ENCODE data around the gene NR1I3.

DNA sequence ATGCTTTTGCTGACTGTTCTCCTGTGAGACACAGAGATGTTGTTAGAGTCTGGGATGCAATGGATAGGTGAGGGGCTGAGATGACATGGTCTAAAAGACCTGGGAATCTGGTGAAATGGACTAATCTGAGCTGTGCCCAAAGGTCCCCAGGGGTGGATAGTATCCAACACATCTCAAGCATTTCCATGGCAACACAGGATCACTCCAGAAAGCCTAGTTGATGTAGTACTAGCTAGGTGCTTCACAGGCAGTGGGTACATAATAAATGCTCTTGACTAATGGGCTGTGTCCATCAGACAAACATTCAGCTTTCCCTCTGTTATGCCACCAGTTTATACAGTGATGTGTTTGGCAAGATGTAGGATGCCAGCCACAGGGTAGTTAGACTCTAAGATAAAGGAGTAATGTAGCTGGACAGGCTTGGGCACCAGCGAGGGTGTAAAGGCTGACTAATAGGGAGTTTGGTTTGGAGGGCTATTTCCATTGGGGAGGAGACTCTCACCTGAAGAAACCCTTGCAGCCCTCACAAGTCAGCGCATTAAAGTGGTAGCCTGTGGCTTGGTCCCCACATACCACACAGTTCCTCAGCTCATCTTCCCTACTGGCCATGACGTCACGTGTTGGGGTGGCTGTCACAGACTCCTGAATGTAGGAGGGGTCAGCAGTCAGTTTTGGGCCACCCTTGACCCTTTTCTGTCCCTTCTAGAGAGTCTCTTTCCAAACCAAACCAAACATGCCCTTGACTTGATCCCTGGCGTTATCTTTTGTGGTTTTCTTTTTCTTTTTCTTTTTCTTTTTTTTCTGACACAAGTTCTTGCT, 1.8 kb downstream of the NR1I3 start:
- no peak for TF ChIP-seq TBP (CRISPR knock-in tag; IDR thresholded peaks at IDR 0.05)
- TF ChIP-seq TARDBP (CRISPR knock-in tag; IDR thresholded peaks at IDR 0.05), result no peak
- TF ChIP-seq ZNF207 (IDR thresholded peaks at IDR 0.05; ENCODE audit: borderline replicate concordance), result no peak
